ENCODE measurements around the gene ABCD3.
A peak's percentile ranks its signal among the peaks of the same experiment; 100 is the strongest.

The ABCD3 gene

DNA sequence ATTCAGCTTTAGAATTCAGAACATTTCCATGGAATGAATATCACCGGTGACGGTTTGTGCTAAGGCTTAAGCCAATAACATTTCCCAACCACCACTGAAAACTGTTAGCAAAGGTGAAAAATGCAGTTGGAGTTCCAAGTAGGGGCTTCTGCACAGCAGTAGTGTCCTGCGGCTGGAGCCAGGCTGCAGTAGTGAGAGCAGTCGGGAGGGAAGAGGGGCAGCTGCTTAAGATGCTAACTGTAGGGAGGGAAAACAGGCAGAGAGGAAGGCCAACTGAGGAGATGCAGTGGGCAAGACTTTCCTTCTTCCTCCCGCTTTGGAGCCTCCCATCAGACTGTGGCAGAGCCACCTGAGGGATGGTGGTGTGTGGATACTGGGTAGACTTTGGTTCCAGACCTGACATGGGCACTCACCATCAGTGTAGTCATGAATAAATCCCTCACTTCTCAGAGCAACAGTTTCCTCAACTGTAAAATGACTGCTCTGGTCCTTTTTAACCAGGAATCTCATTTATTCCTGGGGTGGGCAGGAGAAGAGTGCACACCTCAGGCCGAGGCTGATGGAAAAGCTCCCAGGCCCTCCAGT is 120.1 kb downstream of the ABCD3 start:
- ChIA-PET POLR2A (no interaction called here), CTCF (no interaction called here)
- DNase-seq (ENCODE audit: extremely low spot score) = no peak
- TF ChIP-seq, protein P1, sequence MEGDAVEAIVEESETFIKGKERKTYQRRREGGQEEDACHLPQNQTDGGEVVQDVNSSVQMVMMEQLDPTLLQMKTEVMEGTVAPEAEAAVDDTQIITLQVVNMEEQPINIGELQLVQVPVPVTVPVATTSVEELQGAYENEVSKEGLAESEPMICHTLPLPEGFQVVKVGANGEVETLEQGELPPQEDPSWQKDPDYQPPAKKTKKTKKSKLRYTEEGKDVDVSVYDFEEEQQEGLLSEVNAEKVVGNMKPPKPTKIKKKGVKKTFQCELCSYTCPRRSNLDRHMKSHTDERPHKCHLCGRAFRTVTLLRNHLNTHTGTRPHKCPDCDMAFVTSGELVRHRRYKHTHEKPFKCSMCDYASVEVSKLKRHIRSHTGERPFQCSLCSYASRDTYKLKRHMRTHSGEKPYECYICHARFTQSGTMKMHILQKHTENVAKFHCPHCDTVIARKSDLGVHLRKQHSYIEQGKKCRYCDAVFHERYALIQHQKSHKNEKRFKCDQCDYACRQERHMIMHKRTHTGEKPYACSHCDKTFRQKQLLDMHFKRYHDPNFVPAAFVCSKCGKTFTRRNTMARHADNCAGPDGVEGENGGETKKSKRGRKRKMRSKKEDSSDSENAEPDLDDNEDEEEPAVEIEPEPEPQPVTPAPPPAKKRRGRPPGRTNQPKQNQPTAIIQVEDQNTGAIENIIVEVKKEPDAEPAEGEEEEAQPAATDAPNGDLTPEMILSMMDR (IDR thresholded peaks at IDR 0.05; ENCODE audit: control extremely low read depth, extremely low read depth, low read depth, missing control alignments) = no peak

DNA sequence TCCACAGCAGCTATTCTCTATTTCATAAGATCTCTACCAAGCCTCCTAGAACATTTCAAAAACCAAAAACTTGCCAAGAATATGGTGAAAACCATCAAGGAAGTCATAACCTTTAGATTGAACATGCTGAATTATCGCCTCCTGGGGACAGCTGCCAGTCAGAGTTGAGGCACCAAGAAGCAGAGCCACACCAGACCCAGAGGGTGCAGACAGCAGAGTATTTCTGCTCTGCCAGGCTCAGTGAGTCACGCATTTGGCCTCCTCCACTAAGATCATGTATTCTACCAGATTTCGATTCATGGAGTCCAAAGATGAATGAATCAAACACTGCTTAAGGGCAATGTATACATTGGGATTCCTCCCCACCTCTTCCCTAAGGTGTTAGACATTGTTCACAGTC is 121.3 kb downstream of the ABCD3 start:
- no peak for DNase-seq (ENCODE audit: extremely low spot score)
- CTCF ChIA-PET = interaction anchor here (1.6 kb wide), 2 partner anchors 17 to 266 kb away, joined by 4 to 8 read pairs; no protein-coding TSS in a partner anchor
- TF ChIP-seq, protein P1 (IDR thresholded peaks at IDR 0.05; ENCODE audit: control extremely low read depth, extremely low read depth, low read depth, missing control alignments) = no peak
- POLR2A ChIA-PET = no interaction called here

DNA sequence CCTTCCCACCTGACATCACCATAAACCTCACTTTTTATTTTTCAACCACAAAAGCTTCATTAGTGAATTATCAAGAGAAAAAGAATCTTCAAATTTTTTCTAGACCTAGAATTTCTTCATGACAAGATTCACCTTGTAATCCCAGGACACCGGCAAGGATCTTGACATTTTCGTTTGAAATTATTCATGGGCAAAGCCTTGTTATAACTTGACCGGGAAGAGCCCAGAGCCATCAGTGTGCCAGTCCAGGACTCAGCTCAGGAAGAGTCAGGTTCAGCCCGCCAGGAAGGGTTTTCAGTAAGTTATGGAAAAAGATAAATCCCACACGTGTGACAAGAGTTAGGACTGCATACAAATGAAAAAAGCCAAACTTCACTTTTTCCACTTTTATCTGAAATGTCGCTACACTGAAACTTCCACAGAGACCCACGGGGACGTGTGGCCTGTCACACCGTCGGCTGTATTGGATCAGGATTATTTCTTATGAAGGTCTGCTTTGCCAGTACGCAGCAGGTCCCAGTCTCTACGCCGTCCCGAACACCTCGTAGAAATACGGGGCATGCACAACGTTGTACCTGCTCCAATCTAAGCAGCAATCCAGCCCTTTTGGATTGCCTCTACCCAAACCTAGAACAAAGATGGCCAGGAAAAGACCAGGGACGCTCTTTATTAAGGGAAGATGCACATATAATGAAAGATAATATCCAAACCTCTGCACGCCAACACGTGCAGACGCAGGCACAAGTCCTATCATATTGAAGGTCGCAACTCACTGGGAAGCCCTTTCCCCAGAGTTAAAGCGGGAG is 122.5 kb downstream of the ABCD3 start:
- TF ChIP-seq, protein P1 (IDR thresholded peaks at IDR 0.05; ENCODE audit: control extremely low read depth, extremely low read depth, low read depth, missing control alignments) = no peak
- CTCF ChIA-PET = interaction anchor here (1.2 to 1.6 kb wide), 3 partner anchors 16 to 265 kb away, joined by 3 to 8 read pairs (median 4); no protein-coding TSS in a partner anchor

DNA sequence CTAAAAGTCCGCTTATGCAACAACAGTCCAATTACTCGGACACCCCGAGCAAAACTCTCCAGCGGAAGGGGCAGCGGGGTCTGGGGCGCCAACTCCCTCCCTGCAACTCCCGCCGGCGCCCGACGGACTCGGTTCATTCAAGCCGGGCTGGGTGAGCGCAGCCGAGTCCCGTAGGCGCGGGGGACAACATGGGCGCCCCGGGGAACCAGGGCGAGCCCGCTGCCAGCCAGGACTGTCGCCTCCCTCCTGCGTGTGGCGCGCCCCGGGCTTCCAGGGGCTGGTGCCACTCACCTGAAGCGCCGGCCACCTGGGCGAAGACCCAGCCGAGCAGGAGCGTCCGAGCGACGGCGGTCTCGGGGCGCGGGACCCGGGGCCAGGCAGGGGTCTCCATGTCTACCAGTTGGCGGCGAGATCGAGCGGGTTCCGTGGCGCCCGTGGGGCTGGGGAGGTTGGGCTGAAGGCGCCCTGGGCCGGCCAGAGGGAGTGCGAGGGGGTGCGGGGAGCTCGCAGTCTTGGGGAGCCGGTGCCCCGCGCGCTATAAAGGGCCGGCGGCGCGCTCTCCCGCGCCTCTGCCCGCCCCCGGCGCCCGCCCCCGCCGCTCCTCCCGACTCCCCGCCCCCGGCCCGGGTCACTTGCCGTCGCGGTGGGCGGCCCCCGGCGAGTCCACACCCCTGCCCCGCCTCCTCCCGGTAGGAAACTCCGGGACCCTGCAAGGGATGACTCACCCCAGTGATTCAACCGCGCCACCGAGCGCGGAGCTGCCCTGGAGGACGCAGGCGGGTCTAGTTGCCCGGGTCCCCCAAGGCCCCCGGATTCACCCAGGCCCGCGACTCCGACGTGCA is 123.3 kb downstream of the ABCD3 start, which contains the start of gene F3:
TSS of gene F3 (minus strand) at position 514 of the 842 bp plus-strand sequence. CDS start at position 391, 123 bp downstream.
- DNase-seq (ENCODE audit: extremely low spot score) = peak; percentile 76
- ChIA-PET POLR2A (no interaction called here), CTCF (interaction anchor here (1.2 to 2.2 kb wide), 3 partner anchors 60 to 264 kb away, joined by 3 to 8 read pairs (median 6); no protein-coding TSS in a partner anchor)
- TF ChIP-seq, protein P1 (IDR thresholded peaks at IDR 0.05; ENCODE audit: control extremely low read depth, extremely low read depth, low read depth, missing control alignments) = no peak

More for the DNA sequence above, 122.5 kb downstream of the ABCD3 start:
- no peak for DNase-seq (ENCODE audit: extremely low spot score)
- POLR2A ChIA-PET = no interaction called here

DNA sequence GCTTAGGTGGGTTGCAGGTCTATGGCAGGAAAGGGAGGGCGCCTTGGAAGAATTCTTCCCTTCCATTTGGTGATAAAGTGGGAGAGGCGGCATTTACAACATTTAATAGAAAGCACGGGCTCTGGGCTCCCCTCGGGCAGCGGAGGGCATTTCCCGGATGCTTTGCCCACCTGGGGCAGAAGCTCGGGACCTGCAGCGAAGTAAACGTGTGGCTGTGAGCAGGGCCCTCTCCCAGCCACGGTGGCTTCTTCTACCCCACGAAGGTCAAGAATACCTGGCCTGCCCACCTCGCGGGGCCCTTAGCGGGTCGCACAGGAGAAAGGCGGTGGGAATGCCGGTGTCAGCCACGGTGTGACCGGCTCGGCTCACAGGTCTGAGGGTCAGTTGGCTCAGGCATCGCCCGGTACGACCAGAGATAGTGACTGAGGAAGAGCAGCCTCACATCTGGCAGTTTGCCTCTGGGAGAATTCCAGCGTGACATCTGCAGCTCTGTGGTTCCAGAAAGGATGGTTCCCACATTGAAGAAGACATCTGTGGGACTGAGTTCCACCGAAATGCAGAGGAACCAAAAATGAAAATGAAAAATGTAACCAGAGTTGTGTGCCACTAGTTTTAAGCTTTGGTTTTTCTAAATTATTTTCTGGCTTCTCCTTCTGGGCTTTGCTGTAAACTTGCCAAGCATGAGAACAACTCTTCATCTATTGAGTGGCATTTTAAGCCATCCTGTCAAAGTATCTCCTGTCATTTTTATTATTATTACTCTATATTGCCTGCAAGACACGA is 124.1 kb downstream of the ABCD3 start:
- CTCF ChIA-PET = interaction anchor here (2.2 kb wide), 1 partner anchor 263 kb away, joined by 6 read pairs; no protein-coding TSS in a partner anchor
- POLR2A ChIA-PET = no interaction called here
- TF ChIP-seq, protein P1 (IDR thresholded peaks at IDR 0.05; ENCODE audit: control extremely low read depth, extremely low read depth, low read depth, missing control alignments) = no peak
- peak; percentile 20 for DNase-seq (ENCODE audit: extremely low spot score)
